ENCODE data around the gene XXYLT1.

XXYLT1 gene

DNA sequence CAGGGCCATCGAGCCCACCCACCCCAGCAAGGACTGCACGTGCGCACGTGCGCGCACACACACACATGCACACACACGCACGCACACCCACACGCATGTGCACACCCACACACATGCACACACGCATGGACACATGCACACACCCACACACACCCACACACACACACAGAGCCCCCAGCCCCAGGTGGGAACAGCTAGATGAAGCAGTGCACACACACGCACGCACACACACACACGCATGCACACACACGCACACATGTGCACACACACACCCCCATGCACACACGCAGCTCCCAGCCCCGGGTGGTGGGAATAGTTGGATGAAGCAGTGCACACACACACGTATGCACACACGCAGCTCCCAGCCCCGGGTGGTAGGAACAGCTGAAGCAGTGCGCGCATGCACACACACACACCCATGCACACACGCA lies 158.6 kb downstream of the XXYLT1 start (continued):
- TF ChIP-seq, protein P1, sequence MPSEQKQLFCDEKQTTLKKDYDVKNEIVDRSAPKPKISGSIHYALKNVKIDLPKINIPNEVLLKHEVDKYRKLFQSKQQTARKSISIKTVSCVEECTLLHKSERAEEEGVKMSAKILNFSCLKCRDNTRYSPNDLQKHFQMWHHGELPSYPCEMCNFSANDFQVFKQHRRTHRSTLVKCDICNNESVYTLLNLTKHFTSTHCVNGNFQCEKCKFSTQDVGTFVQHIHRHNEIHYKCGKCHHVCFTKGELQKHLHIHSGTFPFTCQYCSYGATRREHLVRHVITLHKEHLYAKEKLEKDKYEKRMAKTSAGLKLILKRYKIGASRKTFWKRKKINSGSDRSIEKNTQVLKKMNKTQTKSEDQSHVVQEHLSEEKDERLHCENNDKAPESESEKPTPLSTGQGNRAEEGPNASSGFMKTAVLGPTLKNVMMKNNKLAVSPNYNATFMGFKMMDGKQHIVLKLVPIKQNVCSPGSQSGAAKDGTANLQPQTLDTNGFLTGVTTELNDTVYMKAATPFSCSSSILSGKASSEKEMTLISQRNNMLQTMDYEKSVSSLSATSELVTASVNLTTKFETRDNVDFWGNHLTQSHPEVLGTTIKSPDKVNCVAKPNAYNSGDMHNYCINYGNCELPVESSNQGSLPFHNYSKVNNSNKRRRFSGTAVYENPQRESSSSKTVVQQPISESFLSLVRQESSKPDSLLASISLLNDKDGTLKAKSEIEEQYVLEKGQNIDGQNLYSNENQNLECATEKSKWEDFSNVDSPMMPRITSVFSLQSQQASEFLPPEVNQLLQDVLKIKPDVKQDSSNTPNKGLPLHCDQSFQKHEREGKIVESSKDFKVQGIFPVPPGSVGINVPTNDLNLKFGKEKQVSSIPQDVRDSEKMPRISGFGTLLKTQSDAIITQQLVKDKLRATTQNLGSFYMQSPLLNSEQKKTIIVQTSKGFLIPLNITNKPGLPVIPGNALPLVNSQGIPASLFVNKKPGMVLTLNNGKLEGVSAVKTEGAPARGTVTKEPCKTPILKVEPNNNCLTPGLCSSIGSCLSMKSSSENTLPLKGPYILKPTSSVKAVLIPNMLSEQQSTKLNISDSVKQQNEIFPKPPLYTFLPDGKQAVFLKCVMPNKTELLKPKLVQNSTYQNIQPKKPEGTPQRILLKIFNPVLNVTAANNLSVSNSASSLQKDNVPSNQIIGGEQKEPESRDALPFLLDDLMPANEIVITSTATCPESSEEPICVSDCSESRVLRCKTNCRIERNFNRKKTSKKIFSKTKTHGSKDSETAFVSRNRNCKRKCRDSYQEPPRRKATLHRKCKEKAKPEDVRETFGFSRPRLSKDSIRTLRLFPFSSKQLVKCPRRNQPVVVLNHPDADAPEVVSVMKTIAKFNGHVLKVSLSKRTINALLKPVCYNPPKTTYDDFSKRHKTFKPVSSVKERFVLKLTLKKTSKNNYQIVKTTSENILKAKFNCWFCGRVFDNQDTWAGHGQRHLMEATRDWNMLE (tag by site-specific recombination; conservative IDR thresholded peaks at IDR 0.05; ENCODE audit: low read depth) = no peak
- no peak for TF ChIP-seq TRIM28 (IDR thresholded peaks at IDR 0.05; ENCODE audit: borderline replicate concordance, low read length)
- TF ChIP-seq, protein P2, sequence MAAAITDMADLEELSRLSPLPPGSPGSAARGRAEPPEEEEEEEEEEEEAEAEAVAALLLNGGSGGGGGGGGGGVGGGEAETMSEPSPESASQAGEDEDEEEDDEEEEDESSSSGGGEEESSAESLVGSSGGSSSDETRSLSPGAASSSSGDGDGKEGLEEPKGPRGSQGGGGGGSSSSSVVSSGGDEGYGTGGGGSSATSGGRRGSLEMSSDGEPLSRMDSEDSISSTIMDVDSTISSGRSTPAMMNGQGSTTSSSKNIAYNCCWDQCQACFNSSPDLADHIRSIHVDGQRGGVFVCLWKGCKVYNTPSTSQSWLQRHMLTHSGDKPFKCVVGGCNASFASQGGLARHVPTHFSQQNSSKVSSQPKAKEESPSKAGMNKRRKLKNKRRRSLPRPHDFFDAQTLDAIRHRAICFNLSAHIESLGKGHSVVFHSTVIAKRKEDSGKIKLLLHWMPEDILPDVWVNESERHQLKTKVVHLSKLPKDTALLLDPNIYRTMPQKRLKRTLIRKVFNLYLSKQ (tag by site-specific recombination; IDR thresholded peaks at IDR 0.05; ENCODE audit: borderline replicate concordance) = no peak
- TF ChIP-seq, protein P3, sequence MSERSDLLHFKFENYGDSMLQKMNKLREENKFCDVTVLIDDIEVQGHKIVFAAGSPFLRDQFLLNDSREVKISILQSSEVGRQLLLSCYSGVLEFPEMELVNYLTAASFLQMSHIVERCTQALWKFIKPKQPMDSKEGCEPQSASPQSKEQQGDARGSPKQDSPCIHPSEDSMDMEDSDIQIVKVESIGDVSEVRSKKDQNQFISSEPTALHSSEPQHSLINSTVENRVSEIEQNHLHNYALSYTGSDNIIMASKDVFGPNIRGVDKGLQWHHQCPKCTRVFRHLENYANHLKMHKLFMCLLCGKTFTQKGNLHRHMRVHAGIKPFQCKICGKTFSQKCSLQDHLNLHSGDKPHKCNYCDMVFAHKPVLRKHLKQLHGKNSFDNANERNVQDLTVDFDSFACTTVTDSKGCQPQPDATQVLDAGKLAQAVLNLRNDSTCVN (tag by site-specific recombination; optimal IDR thresholded peaks at IDR 0.05) = no peak
- no peak for TF ChIP-seq ZNF629 (tag by site-specific recombination; IDR thresholded peaks at IDR 0.05)
- TF ChIP-seq ZNF549 (tag by site-specific recombination; IDR thresholded peaks at IDR 0.05) = no peak
- TF ChIP-seq, protein P4, sequence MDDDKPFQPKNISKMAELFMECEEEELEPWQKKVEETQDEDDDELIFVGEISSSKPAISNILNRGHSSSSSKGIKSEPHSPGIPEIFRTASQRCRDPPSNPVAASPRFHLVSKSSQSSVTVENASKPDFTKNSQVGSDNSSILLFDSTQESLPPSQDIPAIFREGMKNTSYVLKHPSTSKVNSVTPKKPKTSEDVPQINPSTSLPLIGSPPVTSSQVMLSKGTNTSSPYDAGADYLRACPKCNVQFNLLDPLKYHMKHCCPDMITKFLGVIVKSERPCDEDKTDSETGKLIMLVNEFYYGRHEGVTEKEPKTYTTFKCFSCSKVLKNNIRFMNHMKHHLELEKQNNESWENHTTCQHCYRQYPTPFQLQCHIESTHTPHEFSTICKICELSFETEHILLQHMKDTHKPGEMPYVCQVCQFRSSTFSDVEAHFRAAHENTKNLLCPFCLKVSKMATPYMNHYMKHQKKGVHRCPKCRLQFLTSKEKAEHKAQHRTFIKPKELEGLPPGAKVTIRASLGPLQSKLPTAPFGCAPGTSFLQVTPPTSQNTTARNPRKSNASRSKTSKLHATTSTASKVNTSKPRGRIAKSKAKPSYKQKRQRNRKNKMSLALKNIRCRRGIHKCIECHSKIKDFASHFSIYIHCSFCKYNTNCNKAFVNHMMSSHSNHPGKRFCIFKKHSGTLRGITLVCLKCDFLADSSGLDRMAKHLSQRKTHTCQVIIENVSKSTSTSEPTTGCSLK (tag by site-specific recombination; IDR thresholded peaks at IDR 0.05) = no peak
- TF ChIP-seq ZNF423 (tag by site-specific recombination; IDR thresholded peaks at IDR 0.05) = no peak
- TF ChIP-seq ZNF221 (tag by site-specific recombination; IDR thresholded peaks at IDR 0.05; ENCODE audit: borderline replicate concordance) = no peak

DNA sequence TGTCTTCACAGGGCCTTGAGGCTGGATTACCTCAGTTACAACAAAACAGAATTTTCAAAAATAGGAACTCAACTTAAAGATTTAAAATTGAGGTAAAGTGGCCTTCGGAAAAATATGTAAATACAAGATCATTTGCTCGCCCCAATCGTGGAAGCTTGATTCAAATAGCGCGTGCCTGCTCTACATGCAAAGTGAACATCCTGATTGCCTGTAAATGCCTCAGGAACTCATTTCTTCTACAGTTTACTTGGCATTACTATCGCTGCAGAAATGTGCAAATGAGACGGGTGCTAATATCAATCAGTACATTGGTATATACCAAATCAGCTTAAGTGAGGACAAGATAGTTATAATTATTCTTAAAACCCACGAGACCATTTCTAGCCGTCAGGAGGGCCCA lies 159.2 kb downstream of the XXYLT1 start:
- TF ChIP-seq TRIM28 (IDR thresholded peaks at IDR 0.05; ENCODE audit: borderline replicate concordance, low read length) = no peak
- no peak for TF ChIP-seq ZNF585B (tag by site-specific recombination; IDR thresholded peaks at IDR 0.05)
- TF ChIP-seq ZNF660 (tag by site-specific recombination; IDR thresholded peaks at IDR 0.05) = no peak
- TF ChIP-seq ZIC2 (tag by site-specific recombination; IDR thresholded peaks at IDR 0.05) = no peak
- TF ChIP-seq, protein P5, sequence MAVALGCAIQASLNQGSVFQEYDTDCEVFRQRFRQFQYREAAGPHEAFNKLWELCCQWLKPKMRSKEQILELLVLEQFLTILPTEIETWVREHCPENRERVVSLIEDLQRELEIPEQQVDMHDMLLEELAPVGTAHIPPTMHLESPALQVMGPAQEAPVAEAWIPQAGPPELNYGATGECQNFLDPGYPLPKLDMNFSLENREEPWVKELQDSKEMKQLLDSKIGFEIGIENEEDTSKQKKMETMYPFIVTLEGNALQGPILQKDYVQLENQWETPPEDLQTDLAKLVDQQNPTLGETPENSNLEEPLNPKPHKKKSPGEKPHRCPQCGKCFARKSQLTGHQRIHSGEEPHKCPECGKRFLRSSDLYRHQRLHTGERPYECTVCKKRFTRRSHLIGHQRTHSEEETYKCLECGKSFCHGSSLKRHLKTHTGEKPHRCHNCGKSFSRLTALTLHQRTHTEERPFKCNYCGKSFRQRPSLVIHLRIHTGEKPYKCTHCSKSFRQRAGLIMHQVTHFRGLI (tag by site-specific recombination; IDR thresholded peaks at IDR 0.05) = no peak
- no peak for TF ChIP-seq SP3 (tag by site-specific recombination; IDR thresholded peaks at IDR 0.05)
- no peak for TF ChIP-seq ZNF48 (tag by site-specific recombination; IDR thresholded peaks at IDR 0.05)
- TF ChIP-seq, protein P6, sequence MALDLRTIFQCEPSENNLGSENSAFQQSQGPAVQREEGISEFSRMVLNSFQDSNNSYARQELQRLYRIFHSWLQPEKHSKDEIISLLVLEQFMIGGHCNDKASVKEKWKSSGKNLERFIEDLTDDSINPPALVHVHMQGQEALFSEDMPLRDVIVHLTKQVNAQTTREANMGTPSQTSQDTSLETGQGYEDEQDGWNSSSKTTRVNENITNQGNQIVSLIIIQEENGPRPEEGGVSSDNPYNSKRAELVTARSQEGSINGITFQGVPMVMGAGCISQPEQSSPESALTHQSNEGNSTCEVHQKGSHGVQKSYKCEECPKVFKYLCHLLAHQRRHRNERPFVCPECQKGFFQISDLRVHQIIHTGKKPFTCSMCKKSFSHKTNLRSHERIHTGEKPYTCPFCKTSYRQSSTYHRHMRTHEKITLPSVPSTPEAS (tag by site-specific recombination; IDR thresholded peaks at IDR 0.05) = no peak
- no peak for TF ChIP-seq ZFHX2 (tag by site-specific recombination; conservative IDR thresholded peaks at IDR 0.05)
- TF ChIP-seq ZNF670 (tag by site-specific recombination; IDR thresholded peaks at IDR 0.05; ENCODE audit: low read depth) = no peak
- TF ChIP-seq, protein P7, sequence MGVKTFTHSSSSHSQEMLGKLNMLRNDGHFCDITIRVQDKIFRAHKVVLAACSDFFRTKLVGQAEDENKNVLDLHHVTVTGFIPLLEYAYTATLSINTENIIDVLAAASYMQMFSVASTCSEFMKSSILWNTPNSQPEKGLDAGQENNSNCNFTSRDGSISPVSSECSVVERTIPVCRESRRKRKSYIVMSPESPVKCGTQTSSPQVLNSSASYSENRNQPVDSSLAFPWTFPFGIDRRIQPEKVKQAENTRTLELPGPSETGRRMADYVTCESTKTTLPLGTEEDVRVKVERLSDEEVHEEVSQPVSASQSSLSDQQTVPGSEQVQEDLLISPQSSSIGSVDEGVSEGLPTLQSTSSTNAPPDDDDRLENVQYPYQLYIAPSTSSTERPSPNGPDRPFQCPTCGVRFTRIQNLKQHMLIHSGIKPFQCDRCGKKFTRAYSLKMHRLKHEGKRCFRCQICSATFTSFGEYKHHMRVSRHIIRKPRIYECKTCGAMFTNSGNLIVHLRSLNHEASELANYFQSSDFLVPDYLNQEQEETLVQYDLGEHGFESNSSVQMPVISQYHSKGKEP (tag by site-specific recombination; IDR thresholded peaks at IDR 0.05) = no peak
- CTCF ChIA-PET = interaction anchor here (0.6 kb wide), 1 partner anchor 183 kb away, joined by 3 read pairs; no protein-coding TSS in a partner anchor

More for the DNA sequence above, 159.2 kb downstream of the XXYLT1 start:
- peaks cover 13 to 18% of the 10 kb centered on the region in 2 experiments; a peak in 2 of 3 replicates for H3K36me3 ChIP-seq (ENCODE audit: control insufficient read depth in 2 of 2, insufficient read depth in 1 of 2, low read length in 2 of 2)
- no peak overlapping the region for H3K4me3 ChIP-seq (ENCODE audit: low read depth, low read length)
- H3K27ac ChIP-seq (ENCODE audit: extremely low read depth, low read depth, low read length) = no peak overlapping the region
- H3K9me3 ChIP-seq (ENCODE audit: control insufficient read depth, insufficient read depth, low read depth, low read length) = no peaks in the 10 kb centered on the region
- no peaks in the 10 kb centered on the region for H3K4me1 ChIP-seq (ENCODE audit: control insufficient read depth, insufficient read depth, low read length)
- POLR2A ChIA-PET = interaction anchor here (0.8 kb wide), 1 partner anchor 9 kb away, joined by 4 read pairs; no protein-coding TSS in a partner anchor

All from HEK293 (cell line).